ENCODE data around the gene SF3A2.

The SF3A2 gene

DNA sequence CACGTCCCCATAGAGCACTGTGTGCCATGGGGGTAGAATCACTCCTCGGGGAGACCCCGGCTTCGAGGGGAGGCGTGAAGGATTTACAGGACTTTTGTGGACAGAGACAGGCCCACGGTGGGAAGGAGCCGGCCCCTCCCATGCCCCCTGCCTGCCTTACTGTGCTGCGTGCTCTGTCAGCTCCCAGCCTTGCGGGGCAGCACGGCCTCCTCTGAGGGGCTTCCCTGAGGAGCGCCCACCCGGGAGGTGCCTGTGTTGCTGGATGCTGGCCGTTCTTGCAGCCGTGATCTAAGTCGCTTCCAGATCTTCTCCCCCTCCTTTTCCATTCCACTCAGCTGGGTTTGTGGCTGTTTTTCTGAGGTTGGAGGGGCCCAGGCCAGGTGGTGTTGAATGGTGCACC lies 29.6 kb upstream of the SF3A2 start:
- TF ChIP-seq TCF12 (IDR thresholded peaks at IDR 0.05; ENCODE audit: low read depth): no peak
- TF ChIP-seq CEBPB (IDR thresholded peaks at IDR 0.05): no peak
- no peak for TF ChIP-seq YY1 (IDR thresholded peaks at IDR 0.05; ENCODE audit: low read depth)
- no peak for TF ChIP-seq RAD21 (IDR thresholded peaks at IDR 0.05; ENCODE audit: low read depth)
- TF ChIP-seq EGR1 (IDR thresholded peaks at IDR 0.05): no peak
- no peak for TF ChIP-seq REST (IDR thresholded peaks at IDR 0.05; ENCODE audit: low read depth)
- TF ChIP-seq USF1 (IDR thresholded peaks at IDR 0.05): no peak
- no peak for TF ChIP-seq CREB1 (IDR thresholded peaks at IDR 0.05; ENCODE audit: low read depth)
- no peak for TF ChIP-seq ZBTB7A (IDR thresholded peaks at IDR 0.05; ENCODE audit: low read depth)
- TF ChIP-seq, protein P1, sequence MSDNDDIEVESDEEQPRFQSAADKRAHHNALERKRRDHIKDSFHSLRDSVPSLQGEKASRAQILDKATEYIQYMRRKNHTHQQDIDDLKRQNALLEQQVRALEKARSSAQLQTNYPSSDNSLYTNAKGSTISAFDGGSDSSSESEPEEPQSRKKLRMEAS (IDR thresholded peaks at IDR 0.05): no peak
- no peak for TF ChIP-seq TEAD4 (IDR thresholded peaks at IDR 0.05)
- TF ChIP-seq TAF1 (IDR thresholded peaks at IDR 0.05; ENCODE audit: low read depth): no peak

DNA sequence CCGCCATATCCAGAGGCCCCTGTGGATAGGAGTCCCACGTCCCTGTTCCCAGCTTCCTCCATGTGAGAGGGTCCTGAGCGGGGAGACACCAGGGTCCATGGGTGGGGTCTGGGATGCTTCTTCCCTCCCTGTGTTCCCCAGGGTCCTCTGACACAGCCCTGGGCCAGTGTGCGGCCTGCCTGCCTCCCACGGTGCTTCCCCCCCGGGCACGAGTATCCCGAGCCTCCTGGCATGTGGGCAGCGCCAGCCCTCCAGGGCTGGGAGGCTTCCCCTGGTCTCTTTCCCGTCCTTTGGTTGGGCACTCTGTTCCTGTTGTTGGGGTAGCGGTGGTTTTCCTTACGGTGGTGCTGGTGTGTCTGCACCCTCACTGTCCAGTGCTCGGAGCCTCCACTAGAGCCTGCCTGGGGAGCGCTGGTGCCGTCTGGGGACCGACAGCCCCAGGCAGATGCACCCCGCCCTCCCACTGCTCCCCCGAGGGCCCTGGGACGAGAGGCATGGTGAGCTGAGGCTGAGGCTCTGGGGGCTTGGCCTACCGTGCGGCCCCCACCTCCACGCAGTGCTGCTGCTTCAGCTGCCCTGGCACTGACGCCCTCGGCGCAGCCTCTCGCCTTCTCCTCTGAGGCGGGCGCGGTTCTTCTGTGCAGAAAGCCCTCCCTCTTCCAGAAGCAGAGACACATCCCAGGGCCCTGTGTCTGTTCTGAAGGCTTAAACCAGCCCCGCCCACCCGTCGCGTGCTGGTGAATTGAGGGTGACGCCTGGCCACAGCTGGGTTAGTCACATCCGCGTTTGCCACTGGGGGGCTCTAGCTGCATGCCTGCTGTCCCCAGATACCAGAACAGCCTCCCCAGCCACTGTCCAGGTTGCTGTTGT lies 28.4 kb upstream of the SF3A2 start:
- TF ChIP-seq REST (IDR thresholded peaks at IDR 0.05; ENCODE audit: low read depth) (no peak), TAF1 (IDR thresholded peaks at IDR 0.05; ENCODE audit: low read depth) (no peak), YY1 (IDR thresholded peaks at IDR 0.05; ENCODE audit: low read depth) (no peak), TCF12 (IDR thresholded peaks at IDR 0.05; ENCODE audit: low read depth) (no peak), TEAD4 (IDR thresholded peaks at IDR 0.05) (no peak), CREB1 (IDR thresholded peaks at IDR 0.05; ENCODE audit: low read depth) (no peak), ZBTB7A (IDR thresholded peaks at IDR 0.05; ENCODE audit: low read depth) (no peak), FOXM1 (IDR thresholded peaks at IDR 0.05; ENCODE audit: borderline replicate concordance, low read depth) (no peak), USF1 (IDR thresholded peaks at IDR 0.05) (no peak), EP300 (IDR thresholded peaks at IDR 0.05; ENCODE audit: borderline replicate concordance) (no peak), NFIC (IDR thresholded peaks at IDR 0.05) (no peak), RAD21 (IDR thresholded peaks at IDR 0.05; ENCODE audit: low read depth) (no peak), EGR1 (IDR thresholded peaks at IDR 0.05) (no peak), CEBPB (IDR thresholded peaks at IDR 0.05) (no peak)
- TF ChIP-seq, protein P1 (IDR thresholded peaks at IDR 0.05): no peak

GRCh38 chr19:2208975-2209374 lies 27.6 kb upstream of the SF3A2 start:
- TF ChIP-seq EP300 (IDR thresholded peaks at IDR 0.05; ENCODE audit: borderline replicate concordance) (no peak), FOXM1 (IDR thresholded peaks at IDR 0.05; ENCODE audit: borderline replicate concordance, low read depth) (no peak), RAD21 (IDR thresholded peaks at IDR 0.05; ENCODE audit: low read depth) (no peak), USF1 (IDR thresholded peaks at IDR 0.05) (no peak), ZBTB7A (IDR thresholded peaks at IDR 0.05; ENCODE audit: low read depth) (no peak), CEBPB (IDR thresholded peaks at IDR 0.05) (no peak), REST (IDR thresholded peaks at IDR 0.05; ENCODE audit: low read depth) (no peak), TAF1 (IDR thresholded peaks at IDR 0.05; ENCODE audit: low read depth) (no peak), EGR1 (IDR thresholded peaks at IDR 0.05) (no peak), TCF12 (IDR thresholded peaks at IDR 0.05; ENCODE audit: low read depth) (no peak), YY1 (IDR thresholded peaks at IDR 0.05; ENCODE audit: low read depth) (no peak), TEAD4 (IDR thresholded peaks at IDR 0.05) (no peak), CREB1 (IDR thresholded peaks at IDR 0.05; ENCODE audit: low read depth) (no peak), NFIC (IDR thresholded peaks at IDR 0.05) (no peak)
- TF ChIP-seq, protein P1 (IDR thresholded peaks at IDR 0.05): no peak

Data from Ishikawa (cell line).